ENCODE data around the gene USP26. TPM values are rescaled to one million over a fixed set of nuclear protein-coding genes. Genes with fewer than 3 reads are reported as not detected.
"Not testable (repeated sequence)": the region's sequence is repeated elsewhere in the genome, so short reads cannot be mapped to it uniquely, and the experiment has no call there.

USP26 gene
- total and polyA plus RNA-seq, 2 experiments from 2014 or later, result not detected

GRCh38 chrX:133090236-133090809 lies 6.6 kb downstream of the USP26 start:
- no peak overlapping the region for H2AFZ ChIP-seq
- H3K4me1 ChIP-seq (ENCODE audit: insufficient read depth), result no peaks in the 10 kb centered on the region
- H3K9me2 ChIP-seq (ENCODE audit: insufficient read depth), result no peaks in the 10 kb centered on the region
- H3K4me2 ChIP-seq (ENCODE audit: unreplicated experiment), result no peak overlapping the region
- H3K36me3 ChIP-seq (ENCODE audit: low read depth), result no peaks in the 10 kb centered on the region
- no peaks in the 10 kb centered on the region for H4K20me1 ChIP-seq (ENCODE audit: insufficient read depth)
- in situ Hi-C loops (cut with MboI), result no loop called here
- no peaks in the 10 kb centered on the region for H3K27me3 ChIP-seq (replicated peaks; ENCODE audit: insufficient read depth)
- no peak overlapping the region for H3K9ac ChIP-seq
- TF ChIP-seq EZH2phosphoT487 (IDR thresholded peaks at IDR 0.05; ENCODE audit: insufficient read depth, low read depth), result no peak
- TF ChIP-seq EZH2 (IDR thresholded peaks at IDR 0.05; ENCODE audit: insufficient read depth, poor library complexity, severe bottlenecking), result no peak
- no peaks in the 10 kb centered on the region for H3F3A ChIP-seq (ENCODE audit: insufficient read depth)
- H3K4me3 ChIP-seq, result no peak overlapping the region
- H3K79me2 ChIP-seq (ENCODE audit: insufficient read depth), result no peaks in the 10 kb centered on the region
- no peak overlapping the region for H3K27ac ChIP-seq
- no peak for DNase-seq
- H3K9me3 ChIP-seq (ENCODE audit: low read depth), result no peaks in the 10 kb centered on the region

GRCh38 chrX:133089411-133089810 lies 7.5 kb downstream of the USP26 start:
- H2AFZ ChIP-seq, result no peak overlapping the region
- H3K27ac ChIP-seq, result no peak overlapping the region
- no peak overlapping the region for H3K4me2 ChIP-seq (ENCODE audit: unreplicated experiment)
- H3K4me1 ChIP-seq (ENCODE audit: insufficient read depth), result no peaks in the 10 kb centered on the region
- no peak for DNase-seq
- in situ Hi-C loops (cut with MboI), result no loop called here
- no peaks in the 10 kb centered on the region for H3K36me3 ChIP-seq (ENCODE audit: low read depth)
- no peaks in the 10 kb centered on the region for H3F3A ChIP-seq (ENCODE audit: insufficient read depth)
- TF ChIP-seq EZH2 (IDR thresholded peaks at IDR 0.05; ENCODE audit: insufficient read depth, poor library complexity, severe bottlenecking) (no peak), EZH2phosphoT487 (IDR thresholded peaks at IDR 0.05; ENCODE audit: insufficient read depth, low read depth) (no peak)
- H4K20me1 ChIP-seq (ENCODE audit: insufficient read depth), result no peaks in the 10 kb centered on the region
- H3K9ac ChIP-seq, result no peak overlapping the region
- H3K27me3 ChIP-seq (replicated peaks; ENCODE audit: insufficient read depth), result no peaks in the 10 kb centered on the region
- H3K9me3 ChIP-seq (ENCODE audit: low read depth), result no peaks in the 10 kb centered on the region
- no peaks in the 10 kb centered on the region for H3K9me2 ChIP-seq (ENCODE audit: insufficient read depth)
- H3K79me2 ChIP-seq (ENCODE audit: insufficient read depth), result no peaks in the 10 kb centered on the region
- H3K4me3 ChIP-seq, result no peak overlapping the region

- no peaks in the 10 kb centered on the region for H3K9me2 ChIP-seq (ENCODE audit: insufficient read depth)
- H3F3A ChIP-seq (ENCODE audit: insufficient read depth), result no peaks in the 10 kb centered on the region
- H3K27me3 ChIP-seq (replicated peaks; ENCODE audit: insufficient read depth), result no peaks in the 10 kb centered on the region
- H3K9me3 ChIP-seq (ENCODE audit: low read depth), result no peaks in the 10 kb centered on the region
- H3K9ac ChIP-seq, result no peak overlapping the region
- H3K4me1 ChIP-seq (ENCODE audit: insufficient read depth), result no peaks in the 10 kb centered on the region
- no peak overlapping the region for H3K27ac ChIP-seq
- H3K4me2 ChIP-seq (ENCODE audit: unreplicated experiment), result no peak overlapping the region
- H4K20me1 ChIP-seq (ENCODE audit: insufficient read depth), result no peaks in the 10 kb centered on the region
- WGBS, 2 experiments (ENCODE audit: low coverage in 1 of 2, low lambda C conversion rate in 2 of 2, missing lambda C conversion rate in 2 of 2), result 13 to 39% methylated on average over 3 of the region's 3 CpGs
- no peak overlapping the region for H2AFZ ChIP-seq
- no peaks in the 10 kb centered on the region for H3K36me3 ChIP-seq (ENCODE audit: low read depth)
- TF ChIP-seq EZH2 (IDR thresholded peaks at IDR 0.05; ENCODE audit: insufficient read depth, poor library complexity, severe bottlenecking), result no peak
- no peak for TF ChIP-seq EZH2phosphoT487 (IDR thresholded peaks at IDR 0.05; ENCODE audit: insufficient read depth, low read depth)
- no peak for DNase-seq
- in situ Hi-C loops (cut with MboI), result no loop called here
- no peaks in the 10 kb centered on the region for H3K79me2 ChIP-seq (ENCODE audit: insufficient read depth)
- no peak overlapping the region for H3K4me3 ChIP-seq
Measured at GRCh38 chrX:133085785-133086184, 11.1 kb downstream of the USP26 start.

GRCh38 chrX:133085056-133085455 lies 11.9 kb downstream of the USP26 start:
- H3K79me2 ChIP-seq (ENCODE audit: insufficient read depth); in situ Hi-C loops (cut with MboI); H3K4me2 ChIP-seq (ENCODE audit: unreplicated experiment); H3K4me1 ChIP-seq (ENCODE audit: insufficient read depth); H3K4me3 ChIP-seq; H3F3A ChIP-seq (ENCODE audit: insufficient read depth); DNase-seq; H3K27ac ChIP-seq; H4K20me1 ChIP-seq (ENCODE audit: insufficient read depth); H3K9me2 ChIP-seq (ENCODE audit: insufficient read depth); H2AFZ ChIP-seq; H3K36me3 ChIP-seq (ENCODE audit: low read depth); H3K27me3 ChIP-seq (replicated peaks; ENCODE audit: insufficient read depth); H3K9me3 ChIP-seq (ENCODE audit: low read depth); H3K9ac ChIP-seq: not testable (repeated sequence)
- WGBS, 2 experiments (ENCODE audit: low coverage in 1 of 2, low lambda C conversion rate in 2 of 2, missing lambda C conversion rate in 2 of 2), result 54% methylated on average over 3 to 4 of the region's 4 CpGs

- no peaks in the 10 kb centered on the region for H3K36me3 ChIP-seq (ENCODE audit: low read depth)
- no peaks in the 10 kb centered on the region for H3K79me2 ChIP-seq (ENCODE audit: insufficient read depth)
- no peak overlapping the region for H3K27ac ChIP-seq
- no peak for DNase-seq
- no peaks in the 10 kb centered on the region for H3K9me2 ChIP-seq (ENCODE audit: insufficient read depth)
- H3K4me2 ChIP-seq (ENCODE audit: unreplicated experiment), result no peak overlapping the region
- no peak for TF ChIP-seq EZH2 (IDR thresholded peaks at IDR 0.05; ENCODE audit: insufficient read depth, poor library complexity, severe bottlenecking)
- no peak for TF ChIP-seq EZH2phosphoT487 (IDR thresholded peaks at IDR 0.05; ENCODE audit: insufficient read depth, low read depth)
- no peaks in the 10 kb centered on the region for H3K27me3 ChIP-seq (replicated peaks; ENCODE audit: insufficient read depth)
- WGBS, 2 experiments (ENCODE audit: low coverage in 1 of 2, low lambda C conversion rate in 2 of 2, missing lambda C conversion rate in 2 of 2), result 0% methylated on average over 1 of the region's 1 CpG
- H3K4me3 ChIP-seq, result no peak overlapping the region
- H4K20me1 ChIP-seq (ENCODE audit: insufficient read depth), result no peaks in the 10 kb centered on the region
- no peaks in the 10 kb centered on the region for H3K4me1 ChIP-seq (ENCODE audit: insufficient read depth)
- no peak overlapping the region for H2AFZ ChIP-seq
- no peak overlapping the region for H3K9ac ChIP-seq
- H3K9me3 ChIP-seq (ENCODE audit: low read depth), result no peaks in the 10 kb centered on the region
- in situ Hi-C loops (cut with MboI), result no loop called here
- H3F3A ChIP-seq (ENCODE audit: insufficient read depth), result no peaks in the 10 kb centered on the region
Measured at GRCh38 chrX:133083899-133084298, 13.0 kb downstream of the USP26 start.
